Stimulated activated CD8-positive, alpha-beta memory T cell treated with anti-CD3 and anti-CD28 coated beads, Interleukin-2, amount 100 ng/mL, for 48 hours (primary cell): ENCODE results near the gene COQ9.
A peak's percentile ranks its signal among the peaks of the same experiment; 100 is the strongest.

Experiments
- DNase-seq, 2 donors: peaks; one replicate each; pipeline ENCODE4 v3.0.0-alpha.2; 2020; ENCODE audit warnings: low read depth in 2 of 2

COQ9 gene

GRCh38 chr16:57472665-57473060 lies 25.4 kb downstream of the COQ9 start:
- DNase-seq: no peak

- DNase-seq: no peak
Measured at GRCh38 chr16:57473176-57473840, 26.0 kb downstream of the COQ9 start.

- DNase-seq: no peak
Measured at GRCh38 chr16:57473906-57474305, 26.6 kb downstream of the COQ9 start.

GRCh38 chr16:57474671-57475661 lies 27.7 kb downstream of the COQ9 start:
- DNase-seq: no peak

GRCh38 chr16:57475711-57476339 lies 28.5 kb downstream of the COQ9 start:
- DNase-seq: peak; percentile 72 to 73

GRCh38 chr16:57476546-57477410 lies 29.5 kb downstream of the COQ9 start:
- no peak for DNase-seq

GRCh38 chr16:57477531-57478202 lies 30.4 kb downstream of the COQ9 start:
- no peak for DNase-seq

GRCh38 chr16:57478396-57479204 lies 31.3 kb downstream of the COQ9 start:
- no peak for DNase-seq

GRCh38 chr16:57479205-57479975 lies 32.1 kb downstream of the COQ9 start:
- no peak for DNase-seq

- DNase-seq: no peak
Measured at GRCh38 chr16:57479976-57480753, 32.9 kb downstream of the COQ9 start.

GRCh38 chr16:57480754-57481230 lies 33.5 kb downstream of the COQ9 start:
- DNase-seq: no peak

- DNase-seq: no peak
Measured at GRCh38 chr16:57481421-57481820, 34.1 kb downstream of the COQ9 start.

GRCh38 chr16:57482845-57483545 lies 35.7 kb downstream of the COQ9 start:
- no peak for DNase-seq

GRCh38 chr16:57483725-57484514 lies 36.6 kb downstream of the COQ9 start:
- no peak for DNase-seq

GRCh38 chr16:57484515-57485005 lies 37.3 kb downstream of the COQ9 start:
- DNase-seq: no peak

- no peak for DNase-seq
Measured at GRCh38 chr16:57485091-57485915, 38.0 kb downstream of the COQ9 start.
